Stimulated activated CD4-positive, alpha-beta T cell treated with anti-CD3 and anti-CD28 coated beads, Interleukin-1b, Interleukin-23, amount 100 ng/mL, for 1 hour (primary cell): ENCODE data around the gene DCAF15.
A peak's percentile ranks its signal among the peaks of the same experiment; 100 is the strongest.

Experiments
- DNase-seq, 2 donors: peaks; one replicate each; pipeline ENCODE4 v3.0.0-alpha.2; 2020; ENCODE audit warnings: low read depth in 2 of 2

The DCAF15 gene

GRCh38 chr19:13992025-13992424 lies 39.7 kb downstream of the DCAF15 start:
- no peak for DNase-seq

DNA sequence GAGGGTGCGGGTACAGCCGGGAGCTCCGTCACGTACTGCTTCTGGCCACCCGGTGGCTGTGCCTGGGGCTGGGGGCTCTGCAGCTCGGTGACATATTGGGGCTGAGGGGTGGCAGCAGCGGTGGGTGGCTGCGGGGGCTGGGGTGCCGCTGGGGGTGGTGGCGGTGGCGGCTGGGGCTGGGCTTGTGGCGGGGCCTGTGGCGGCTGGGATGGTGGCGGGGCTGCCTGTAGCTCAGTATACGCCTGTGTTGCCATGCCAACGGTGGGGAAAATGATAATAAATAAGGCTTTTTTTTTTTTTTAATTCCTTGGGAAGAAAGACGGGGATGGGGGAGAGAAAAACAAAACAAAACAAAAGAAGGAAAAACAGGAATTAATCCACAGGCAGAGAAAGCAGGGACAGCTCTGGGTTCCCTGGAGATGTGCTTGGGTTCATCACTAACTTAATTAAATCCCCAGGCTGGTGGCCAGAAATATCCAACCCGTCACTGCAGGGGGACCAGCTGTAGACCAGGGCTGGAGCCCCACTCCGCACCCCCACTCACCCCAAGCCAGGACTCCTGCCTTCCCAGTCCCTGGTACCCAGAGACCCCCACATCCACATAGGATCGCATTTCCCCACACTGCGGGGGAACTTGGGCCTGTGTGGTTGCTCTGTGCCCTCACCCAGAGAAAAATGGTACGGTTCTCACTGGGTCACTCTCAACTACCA lies 41.4 kb downstream of the DCAF15 start:
- no peak for DNase-seq

- no peak for DNase-seq
These were observed 42.9 kb downstream of the DCAF15 start for GRCh38 chr19:13995017-13995728.

- DNase-seq: no peak
These were observed 43.8 kb downstream of the DCAF15 start for GRCh38 chr19:13995878-13996765.

GRCh38 chr19:13996928-13997630 lies 44.8 kb downstream of the DCAF15 start:
- DNase-seq: no peak

GRCh38 chr19:13997631-13997962 lies 45.3 kb downstream of the DCAF15 start:
- no peak for DNase-seq

DNA sequence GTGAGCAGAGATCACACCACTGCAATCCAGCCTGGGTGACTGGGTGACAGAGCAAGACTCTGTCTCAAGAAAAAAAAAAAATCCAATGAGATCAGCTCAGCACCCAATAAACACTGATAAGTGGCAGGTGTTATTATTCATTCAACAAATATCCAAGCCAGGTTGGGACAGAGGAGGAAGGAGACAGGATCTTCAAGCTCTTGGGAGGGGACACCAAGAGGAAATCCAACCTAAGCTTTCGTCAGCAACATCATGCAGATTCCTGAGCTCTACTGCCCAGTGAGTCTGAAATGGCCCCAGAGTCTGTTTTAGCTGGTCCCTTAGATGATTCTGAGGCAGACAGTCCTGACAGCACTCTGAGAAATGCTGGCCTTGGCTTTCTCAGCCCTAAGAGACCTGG lies 46.1 kb downstream of the DCAF15 start:
- no peak for DNase-seq

DNA sequence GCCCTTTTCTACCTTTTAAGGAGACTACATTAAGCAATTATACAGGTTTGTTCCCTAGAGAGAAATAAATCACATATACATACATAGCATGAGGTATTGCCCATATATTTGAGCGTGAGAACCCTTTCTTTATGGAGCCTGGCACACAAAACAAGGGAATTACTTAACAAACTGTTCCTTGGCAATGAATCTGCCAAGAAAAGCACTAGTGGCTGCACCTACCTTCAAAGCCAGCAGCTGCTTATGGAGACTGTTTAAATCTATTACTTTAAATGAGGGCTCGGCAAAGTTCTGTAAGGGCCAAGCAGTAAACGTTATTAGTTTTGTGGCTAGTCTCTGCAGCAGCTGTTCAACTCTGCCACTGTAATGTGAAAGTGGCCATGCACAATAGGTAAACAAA lies 46.8 kb downstream of the DCAF15 start:
- no peak for DNase-seq

GRCh38 chr19:14000691-14001375 lies 48.5 kb downstream of the DCAF15 start:
- DNase-seq: no peak

DNA sequence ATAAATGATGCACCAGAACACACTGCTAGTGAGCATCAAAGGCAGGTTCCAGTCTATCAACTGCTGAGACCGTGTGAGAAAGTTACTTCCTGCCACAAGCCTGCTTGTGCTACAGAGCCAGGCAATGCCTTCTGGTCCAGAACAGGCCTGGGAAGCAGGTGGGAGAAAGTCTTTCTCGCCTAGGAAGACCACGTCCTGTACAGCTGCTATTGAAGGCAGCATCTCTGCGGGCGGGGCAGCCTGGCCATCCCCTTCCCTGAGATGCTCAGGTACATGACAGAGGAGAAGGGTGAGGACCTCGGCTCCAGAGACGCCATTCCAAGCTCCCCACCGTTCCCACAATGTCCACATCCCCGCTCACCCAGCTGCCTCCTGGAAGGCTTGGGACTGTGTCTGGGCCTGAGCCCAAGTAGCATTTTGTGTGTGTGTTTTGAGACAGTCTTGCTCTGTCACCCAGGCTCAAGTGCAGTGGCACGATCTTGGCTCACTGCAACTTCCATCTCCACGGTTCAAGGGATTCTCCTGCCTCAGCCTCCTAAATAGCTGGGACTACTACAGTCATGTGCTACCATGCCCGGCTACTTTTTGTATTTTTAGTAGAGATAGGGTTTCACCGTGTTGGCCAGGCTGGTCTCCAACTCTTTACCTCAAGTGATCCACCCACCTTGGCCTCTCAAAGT lies 50.4 kb downstream of the DCAF15 start:
- no peak for DNase-seq

- no peak for DNase-seq
These were observed 51.1 kb downstream of the DCAF15 start for GRCh38 chr19:14003251-14004055.

DNA sequence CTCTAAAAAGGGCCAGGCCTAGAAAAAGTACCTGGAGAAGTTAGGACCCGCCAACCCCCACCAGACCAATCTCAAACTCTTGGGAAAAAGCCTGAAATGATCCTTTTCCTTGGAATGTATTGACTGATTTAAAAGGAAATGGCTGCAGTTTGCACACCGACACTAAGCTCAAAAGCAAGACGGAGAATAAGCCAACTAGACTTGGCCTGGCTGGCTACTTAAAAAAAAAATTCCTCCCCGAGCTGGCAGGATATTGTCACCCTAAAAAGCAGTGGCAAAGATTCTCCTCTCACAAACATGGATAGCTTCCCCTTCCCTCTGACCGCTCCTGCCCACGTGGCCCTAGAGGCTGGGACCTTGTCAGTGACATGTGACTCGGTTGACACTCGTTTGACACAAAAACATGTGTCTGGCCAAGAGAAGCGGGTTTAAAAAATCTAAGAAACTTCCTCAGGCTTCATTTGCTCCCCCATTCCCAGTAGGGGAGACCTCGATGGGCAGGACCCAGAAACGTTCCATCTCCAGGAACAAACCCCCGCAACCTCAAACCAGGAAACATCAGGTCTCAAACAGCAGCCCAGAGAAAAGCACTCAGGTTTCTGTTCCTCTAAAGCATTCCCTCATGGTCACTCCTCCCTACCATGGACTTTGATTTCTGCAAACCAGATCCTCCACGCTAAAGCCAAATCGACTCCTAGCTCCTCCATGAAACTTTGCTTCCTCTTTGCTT lies 52.5 kb downstream of the DCAF15 start:
- no peak for DNase-seq

DNA sequence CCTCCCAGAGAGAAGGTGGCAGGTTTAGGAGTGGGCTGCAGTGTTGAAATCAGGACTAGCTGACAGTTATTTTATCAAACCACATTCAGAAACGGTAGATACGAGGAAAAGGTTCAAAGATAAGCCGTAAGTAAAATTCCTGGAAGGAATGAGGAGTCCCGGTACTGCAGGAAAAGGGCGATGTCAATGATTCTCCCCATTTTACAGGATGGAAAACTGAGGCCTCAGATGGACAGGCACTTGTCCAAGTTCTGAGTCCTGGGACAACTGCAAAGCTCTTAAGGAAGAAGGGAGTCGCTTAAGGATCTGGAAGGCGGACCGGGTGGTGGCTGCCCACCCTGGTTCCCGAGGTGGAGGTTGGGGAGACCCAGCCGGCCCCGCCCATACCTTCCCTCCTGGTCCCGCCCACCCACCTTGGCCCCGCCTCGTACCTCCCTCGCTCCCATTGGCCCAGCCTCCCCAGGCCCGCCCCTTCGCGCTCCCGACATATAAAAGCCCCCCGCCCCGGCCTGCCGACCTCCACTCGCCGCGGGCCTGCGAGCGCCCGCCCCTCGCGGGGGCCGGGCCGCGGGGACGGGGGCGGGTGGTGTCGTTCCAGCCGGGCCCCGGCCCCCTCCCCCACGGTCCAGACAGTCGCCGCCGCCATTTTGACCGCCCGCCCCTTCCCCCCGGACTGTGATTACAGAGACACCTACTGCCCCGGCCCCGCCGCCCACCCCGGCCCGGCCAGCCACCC lies 53.2 kb downstream of the DCAF15 start:
- peak; percentile 82 to 93 for DNase-seq

DNA sequence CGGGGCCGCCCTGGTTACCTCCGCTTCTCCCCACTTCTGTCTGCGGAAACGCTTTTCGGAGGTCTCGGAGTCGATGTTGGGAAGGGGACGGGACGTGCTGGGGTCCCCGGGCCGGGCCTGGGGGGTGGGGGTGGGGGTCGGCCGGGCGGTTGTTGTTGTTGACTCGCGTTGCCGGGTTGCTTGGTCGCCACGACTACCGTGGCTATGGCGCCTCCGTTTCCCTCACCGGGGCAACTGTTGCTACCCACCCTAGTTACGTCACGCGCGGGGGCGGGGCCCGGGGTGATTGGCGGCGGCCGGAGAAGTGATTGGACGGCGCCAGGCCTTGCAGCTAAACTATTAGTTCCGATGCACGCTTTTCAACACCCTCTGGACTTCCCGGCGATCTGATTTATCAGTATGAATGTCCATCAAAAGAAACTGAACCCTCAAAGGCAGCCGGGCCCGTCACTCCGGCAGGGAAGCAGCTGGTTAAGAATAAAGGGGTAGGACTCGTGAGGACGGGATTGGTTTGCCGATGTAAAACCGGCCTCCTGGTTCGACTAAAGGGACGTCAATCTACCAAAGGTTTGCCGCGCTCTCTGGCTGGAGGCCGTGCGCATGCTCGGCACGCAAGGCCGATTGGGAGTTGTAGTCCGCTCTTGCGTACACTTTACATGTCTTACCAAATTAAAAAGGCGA lies 53.9 kb downstream of the DCAF15 start, which contains the start of gene RFX1:
TSS of gene RFX1 (minus strand) at position 236 of the 681 bp plus-strand sequence. CDS start 12,477 bp downstream, outside the sequence.
- peak; percentile 99 to 100 for DNase-seq

DNA sequence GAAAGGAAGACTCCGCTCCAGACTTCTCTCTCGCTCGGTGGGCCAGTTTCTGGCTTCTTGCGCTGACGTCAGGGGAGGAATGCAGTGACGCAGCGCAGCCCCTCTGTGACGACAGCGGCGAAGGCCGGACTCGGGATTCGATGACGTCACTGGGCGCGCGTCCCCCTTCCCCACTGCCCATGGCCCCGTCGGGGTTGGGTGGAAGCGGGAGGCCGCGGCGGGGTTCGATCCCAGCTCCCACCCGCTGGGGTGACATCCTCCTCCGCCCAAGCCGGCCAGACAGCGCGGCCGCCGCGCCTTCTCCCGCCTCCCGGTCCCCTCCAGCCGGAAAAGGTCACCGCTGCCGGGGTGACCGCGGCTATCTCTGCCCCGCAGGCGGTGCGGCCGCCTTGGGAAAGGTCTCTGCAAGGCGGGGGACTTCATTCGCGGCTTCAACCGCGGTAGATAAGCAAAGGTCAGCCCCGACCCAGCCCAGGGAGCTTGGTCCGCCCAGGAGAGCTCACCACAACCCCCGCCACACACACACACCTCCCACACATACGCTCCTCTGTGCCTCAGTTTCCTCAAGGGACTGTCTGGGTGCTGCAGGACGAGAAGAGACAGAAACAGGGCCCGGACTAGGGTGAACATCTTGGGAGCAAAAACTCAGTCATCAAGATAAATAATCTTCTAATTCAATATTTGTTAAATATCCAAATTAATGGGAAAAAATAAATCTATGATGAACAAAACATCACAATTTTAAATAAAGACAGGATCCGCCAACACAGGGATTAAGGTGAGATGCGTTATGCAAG lies 54.7 kb downstream of the DCAF15 start:
- no peak for DNase-seq
